Breast epithelium (tissue), 3 donors: ENCODE data around the gene RAB22A.

Experiments
- CTCF ChIP-seq, 3 donors: fragments of 450-650 bp; IDR thresholded peaks; one replicate each; pipeline ENCODE4 v1.5.1; 2016 to 2017; ENCODE audit warnings: antibody characterized with exemption in 3 of 3, mild to moderate bottlenecking in 3 of 3, moderate library complexity in 3 of 3
- POLR2AphosphoS5 ChIP-seq, 3 donors: sonication (generic); formaldehyde crosslinking; IDR thresholded peaks; one replicate each; pipeline ENCODE4 v1.6.1; 2017; ENCODE audit warnings: antibody characterized with exemption in 3 of 3

- TF ChIP-seq CTCF (IDR thresholded peaks at IDR 0.05) (no peak), POLR2AphosphoS5 (IDR thresholded peaks at IDR 0.05) (no peak)
Measured at GRCh38 chr20:58293453-58293852, 16.1 kb upstream of the RAB22A start.
